GM23338 (cell line): ENCODE data around the gene CLDN1.

Experiments used
- CTCF ChIP-seq, 2 experiments: fragments of 200-600 bp in 1 of 2; sonication (generic) in 1 of 2; conservative IDR thresholded peaks; 2 replicates each; pipeline versions ENCODE4 v1.5.1 to v1.6.1; 2016 to 2017; ENCODE audit warnings: antibody characterized with exemption in 2 of 2, low read depth in 2 of 2, mild to moderate bottlenecking in 2 of 2, moderate library complexity in 1 of 2
- EZH2 ChIP-seq: fragments of 200-600 bp; sonication (generic); IDR thresholded peaks from one replicate; pipeline ENCODE4 v1.8.0; 2017; ENCODE audit warnings: antibody characterized with exemption, mild to moderate bottlenecking, low read depth; ENCODE audit not compliant: unreplicated experiment
- EZH2phosphoT487 ChIP-seq: fragments of 200-600 bp; sonication (generic); IDR thresholded peaks from one replicate; pipeline ENCODE4 v1.8.1; 2018; ENCODE audit warnings: antibody characterized with exemption; ENCODE audit not compliant: unreplicated experiment
- JUNB ChIP-seq: IDR thresholded peaks from one replicate; pipeline ENCODE4 v1.6.1; 2016; ENCODE audit warnings: antibody characterized with exemption; ENCODE audit not compliant: unreplicated experiment
- NANOG ChIP-seq: IDR thresholded peaks from 2 replicates; pipeline ENCODE4 v1.6.1; 2016; ENCODE audit warnings: antibody characterized with exemption, borderline replicate concordance
- POLR2AphosphoS5 ChIP-seq: IDR thresholded peaks from 2 replicates; pipeline ENCODE4 v1.6.1; 2016; ENCODE audit warnings: antibody characterized with exemption, low read depth
- STAT1 ChIP-seq: IDR thresholded peaks from one replicate; pipeline ENCODE4 v1.6.1; 2016; ENCODE audit warnings: antibody characterized with exemption; ENCODE audit not compliant: unreplicated experiment
- ZNF331 ChIP-seq: fragments of 250-450 bp; sonication (Bioruptor Pico); IDR thresholded peaks from 2 replicates; pipeline ENCODE4 v1.5.0; 2020; ENCODE audit warnings: low read depth, mild to moderate bottlenecking, moderate library complexity
- TF ChIP-seq, protein P1 (sequence below): IDR thresholded peaks from 2 replicates; pipeline ENCODE4 v1.6.1; 2016; ENCODE audit warnings: antibody characterized with exemption

DNA sequence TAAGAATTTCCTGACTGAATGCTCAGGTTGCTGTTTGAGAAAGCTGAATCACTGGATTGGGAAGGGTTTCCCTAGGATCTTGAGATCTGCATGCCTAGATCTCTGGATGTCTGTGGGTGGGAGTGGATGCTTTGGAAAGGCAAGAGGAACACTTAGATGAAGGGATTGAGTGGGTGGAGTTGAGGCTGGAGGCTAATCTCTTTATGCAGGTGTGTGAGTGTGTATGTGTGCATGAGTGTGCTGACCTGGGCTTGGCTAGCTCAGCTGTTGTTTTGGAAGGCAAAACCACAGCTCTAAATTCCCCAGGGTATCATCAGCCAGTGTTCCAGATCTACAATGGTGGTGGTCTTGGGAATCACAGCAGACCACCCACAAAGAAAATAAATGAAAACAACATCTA is 60.5 kb downstream of the CLDN1 start:
- TF ChIP-seq CTCF (conservative IDR thresholded peaks at IDR 0.05; ENCODE audit: low read depth in 2 of 2) (no peak), STAT1 (no peak), POLR2AphosphoS5 (no peak), EZH2phosphoT487 (no peak), EZH2 (no peak), NANOG (no peak), JUNB (no peak), ZNF331 (CRISPR knock-in tag) (no peak)
- TF ChIP-seq, protein P1, sequence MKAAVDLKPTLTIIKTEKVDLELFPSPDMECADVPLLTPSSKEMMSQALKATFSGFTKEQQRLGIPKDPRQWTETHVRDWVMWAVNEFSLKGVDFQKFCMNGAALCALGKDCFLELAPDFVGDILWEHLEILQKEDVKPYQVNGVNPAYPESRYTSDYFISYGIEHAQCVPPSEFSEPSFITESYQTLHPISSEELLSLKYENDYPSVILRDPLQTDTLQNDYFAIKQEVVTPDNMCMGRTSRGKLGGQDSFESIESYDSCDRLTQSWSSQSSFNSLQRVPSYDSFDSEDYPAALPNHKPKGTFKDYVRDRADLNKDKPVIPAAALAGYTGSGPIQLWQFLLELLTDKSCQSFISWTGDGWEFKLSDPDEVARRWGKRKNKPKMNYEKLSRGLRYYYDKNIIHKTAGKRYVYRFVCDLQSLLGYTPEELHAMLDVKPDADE = no peak
